AG10803 (cell line): Measurements from ENCODE around the gene BEND7.

Experiments used
- DNase-seq: peaks from one replicate; pipeline ENCODE4 v3.0.0; 2010; ENCODE audit warnings: low read depth
- H3K4me3 ChIP-seq: 2 replicates; pipeline ENCODE4 v1.5.1; 2011; ENCODE audit warnings: mild to moderate bottlenecking, low read length, control low read depth
- TF ChIP-seq, protein P1 (sequence below): conservative IDR thresholded peaks from 2 replicates; pipeline ENCODE4 v1.5.1; 2011; ENCODE audit warnings: mild to moderate bottlenecking, low read length, control low read depth, inconsistent platforms

The BEND7 gene

DNA sequence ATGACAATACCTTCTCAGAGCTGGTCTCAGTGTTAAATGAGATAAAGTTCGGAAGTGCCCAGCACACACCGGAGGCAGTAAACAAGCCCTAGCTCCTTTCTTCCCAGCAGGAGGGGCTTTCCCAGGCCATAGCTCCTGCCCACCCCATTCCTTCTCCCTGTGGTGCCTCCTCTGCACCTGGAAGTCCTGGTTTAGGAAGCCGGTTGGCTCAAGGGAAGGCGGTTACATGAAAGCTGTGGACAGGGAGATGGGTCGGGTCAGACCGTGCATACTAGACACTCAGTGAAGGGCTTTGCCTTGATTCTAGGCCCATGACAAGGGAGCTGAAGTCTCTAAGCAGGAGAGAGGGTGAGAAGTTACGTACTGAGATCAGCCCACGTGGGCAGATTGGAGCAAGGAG is 8.6 kb downstream of the BEND7 start:
- no peak overlapping the region for H3K4me3 ChIP-seq
- DNase-seq = no peak
- TF ChIP-seq, protein P1, sequence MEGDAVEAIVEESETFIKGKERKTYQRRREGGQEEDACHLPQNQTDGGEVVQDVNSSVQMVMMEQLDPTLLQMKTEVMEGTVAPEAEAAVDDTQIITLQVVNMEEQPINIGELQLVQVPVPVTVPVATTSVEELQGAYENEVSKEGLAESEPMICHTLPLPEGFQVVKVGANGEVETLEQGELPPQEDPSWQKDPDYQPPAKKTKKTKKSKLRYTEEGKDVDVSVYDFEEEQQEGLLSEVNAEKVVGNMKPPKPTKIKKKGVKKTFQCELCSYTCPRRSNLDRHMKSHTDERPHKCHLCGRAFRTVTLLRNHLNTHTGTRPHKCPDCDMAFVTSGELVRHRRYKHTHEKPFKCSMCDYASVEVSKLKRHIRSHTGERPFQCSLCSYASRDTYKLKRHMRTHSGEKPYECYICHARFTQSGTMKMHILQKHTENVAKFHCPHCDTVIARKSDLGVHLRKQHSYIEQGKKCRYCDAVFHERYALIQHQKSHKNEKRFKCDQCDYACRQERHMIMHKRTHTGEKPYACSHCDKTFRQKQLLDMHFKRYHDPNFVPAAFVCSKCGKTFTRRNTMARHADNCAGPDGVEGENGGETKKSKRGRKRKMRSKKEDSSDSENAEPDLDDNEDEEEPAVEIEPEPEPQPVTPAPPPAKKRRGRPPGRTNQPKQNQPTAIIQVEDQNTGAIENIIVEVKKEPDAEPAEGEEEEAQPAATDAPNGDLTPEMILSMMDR = no peak

GRCh38 chr10:13518076-13518692 is 10.6 kb downstream of the BEND7 start:
- TF ChIP-seq, protein P1 = no peak; the same call in 1 of the 2 replicates
- H3K4me3 ChIP-seq = no peak overlapping the region
- DNase-seq = no peak

DNA sequence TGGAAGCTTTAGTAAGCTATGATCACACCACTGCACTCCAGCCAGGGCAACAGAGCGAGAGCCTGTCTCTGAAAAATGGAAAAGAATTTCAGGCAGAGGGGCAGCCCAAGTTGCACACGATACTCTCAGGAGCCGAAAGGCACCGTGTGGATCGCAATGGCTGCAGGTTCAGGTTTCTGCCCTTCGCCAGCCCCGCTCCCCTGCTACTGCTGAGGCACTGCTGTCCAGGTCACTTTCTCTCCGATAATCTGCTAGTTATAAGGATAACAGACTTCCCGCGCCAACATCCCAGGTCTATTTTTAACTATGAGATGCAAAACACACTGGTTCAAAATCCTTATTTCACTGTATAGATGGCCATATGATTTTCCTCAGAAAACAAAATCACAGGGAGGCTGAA is 11.1 kb downstream of the BEND7 start:
- H3K4me3 ChIP-seq = no peak overlapping the region
- TF ChIP-seq, protein P1 = no peak
- DNase-seq = no peak

GRCh38 chr10:13516176-13516575 is 12.6 kb downstream of the BEND7 start:
- no peak for DNase-seq
- TF ChIP-seq, protein P1 = no peak
- no peak overlapping the region for H3K4me3 ChIP-seq

GRCh38 chr10:13515467-13515866 is 13.3 kb downstream of the BEND7 start:
- H3K4me3 ChIP-seq = no peak overlapping the region
- TF ChIP-seq, protein P1 = no peak
- DNase-seq = no peak

DNA sequence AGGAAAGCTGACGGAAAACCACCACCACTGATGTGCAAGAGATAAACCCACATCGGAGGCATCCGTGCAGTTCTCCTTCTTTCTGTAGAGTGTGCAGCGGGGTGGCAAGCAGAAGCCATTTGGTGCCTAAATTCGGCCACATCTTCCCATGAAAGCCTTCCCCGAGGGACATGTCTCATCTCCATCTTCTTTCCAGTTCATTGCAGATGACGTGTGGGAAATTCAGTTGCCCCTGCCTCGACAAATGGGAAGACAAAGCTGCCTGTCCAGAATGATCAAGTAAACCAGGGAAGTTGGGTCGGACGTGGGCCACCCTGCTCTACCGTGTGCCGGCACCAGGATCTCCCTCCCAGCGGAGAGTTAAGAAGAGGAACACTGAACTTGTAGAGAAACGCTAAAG is 14.5 kb downstream of the BEND7 start:
- TF ChIP-seq, protein P1 = no peak
- no peak for DNase-seq
- no peak overlapping the region for H3K4me3 ChIP-seq

DNA sequence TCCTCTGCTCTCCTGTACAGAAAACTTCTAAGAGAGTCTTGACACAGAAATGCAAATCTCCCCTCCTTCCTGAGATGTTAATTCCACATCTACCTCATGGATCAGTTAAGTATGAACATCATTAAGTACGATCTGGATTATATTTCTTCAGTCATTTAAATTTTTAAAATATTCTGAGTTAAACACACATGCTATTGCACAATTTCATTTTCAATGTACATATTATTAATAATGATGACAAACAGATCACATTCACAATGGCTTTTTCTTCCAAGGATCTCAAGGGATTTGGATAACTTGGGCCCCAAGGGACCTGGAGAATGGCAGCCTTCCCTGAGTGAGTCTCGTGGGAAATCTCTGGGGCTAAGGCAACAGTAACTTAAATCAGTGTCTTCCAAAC is 16.2 kb downstream of the BEND7 start:
- DNase-seq = peak; percentile 11
- H3K4me3 ChIP-seq = no peak overlapping the region
- TF ChIP-seq, protein P1 = no peak
